HL-60/S4 treated with retinoic acid at 250 ng/mL for 4 days and 3 days (cell line): ENCODE data around the gene UBE2I.

ENCODE experiments used
- in situ Hi-C: fragments of 300-500 bp; cut with MboI; formaldehyde crosslinking; loops from 2 replicates; pipeline ENCODE4 v1.7.0; 2022; ENCODE audit warnings: low sequenced_read_pairs

UBE2I gene

GRCh38 chr16:1355591-1355990 lies 46.2 kb downstream of the UBE2I start:
- in situ Hi-C loops: no loop called here

GRCh38 chr16:1356061-1356900 lies 46.8 kb downstream of the UBE2I start:
- in situ Hi-C loops: no loop called here

GRCh38 chr16:1357906-1358566 lies 48.6 kb downstream of the UBE2I start:
- in situ Hi-C loops: no loop called here

- in situ Hi-C loops: no loop called here
These were observed 52.4 kb downstream of the UBE2I start for GRCh38 chr16:1361685-1362360.

- in situ Hi-C loops: no loop called here
These were observed 53.4 kb downstream of the UBE2I start for GRCh38 chr16:1362807-1363206.

- in situ Hi-C loops: no loop called here
These were observed 54.1 kb downstream of the UBE2I start for GRCh38 chr16:1363501-1364041.

GRCh38 chr16:1364510-1364909 lies 55.1 kb downstream of the UBE2I start:
- in situ Hi-C loops: no loop called here

GRCh38 chr16:1366060-1366711 lies 56.8 kb downstream of the UBE2I start:
- in situ Hi-C loops: no loop called here

GRCh38 chr16:1366712-1367299 lies 57.4 kb downstream of the UBE2I start:
- in situ Hi-C loops: no loop called here

- in situ Hi-C loops: no loop called here
These were observed 58.2 kb downstream of the UBE2I start for GRCh38 chr16:1367486-1368174.

- in situ Hi-C loops: no loop called here
These were observed 61.9 kb downstream of the UBE2I start for GRCh38 chr16:1371054-1371978.

- in situ Hi-C loops: no loop called here
These were observed 63.0 kb downstream of the UBE2I start for GRCh38 chr16:1372292-1372950.

- in situ Hi-C loops: no loop called here
These were observed 65.2 kb downstream of the UBE2I start for GRCh38 chr16:1374418-1375297.

- in situ Hi-C loops: no loop called here
These were observed 65.8 kb downstream of the UBE2I start for GRCh38 chr16:1375298-1375640.

GRCh38 chr16:1375741-1376410 lies 66.4 kb downstream of the UBE2I start:
- in situ Hi-C loops: no loop called here
